HG02798 (cell line): Measurements from ENCODE around the gene TACC2.
"Not testable (repeated sequence)": the region's sequence is repeated elsewhere in the genome, so short reads cannot be mapped to it uniquely, and the experiment has no call there.

Source experiments
- ATAC-seq: cut with Tn5 transposase; IDR thresholded peaks from one replicate; pipeline ENCODE4 v1.9.1; 2021; ENCODE audit warnings: mild to moderate bottlenecking; ENCODE audit not compliant: unreplicated experiment, poor library complexity

Gene TACC2, protein sequence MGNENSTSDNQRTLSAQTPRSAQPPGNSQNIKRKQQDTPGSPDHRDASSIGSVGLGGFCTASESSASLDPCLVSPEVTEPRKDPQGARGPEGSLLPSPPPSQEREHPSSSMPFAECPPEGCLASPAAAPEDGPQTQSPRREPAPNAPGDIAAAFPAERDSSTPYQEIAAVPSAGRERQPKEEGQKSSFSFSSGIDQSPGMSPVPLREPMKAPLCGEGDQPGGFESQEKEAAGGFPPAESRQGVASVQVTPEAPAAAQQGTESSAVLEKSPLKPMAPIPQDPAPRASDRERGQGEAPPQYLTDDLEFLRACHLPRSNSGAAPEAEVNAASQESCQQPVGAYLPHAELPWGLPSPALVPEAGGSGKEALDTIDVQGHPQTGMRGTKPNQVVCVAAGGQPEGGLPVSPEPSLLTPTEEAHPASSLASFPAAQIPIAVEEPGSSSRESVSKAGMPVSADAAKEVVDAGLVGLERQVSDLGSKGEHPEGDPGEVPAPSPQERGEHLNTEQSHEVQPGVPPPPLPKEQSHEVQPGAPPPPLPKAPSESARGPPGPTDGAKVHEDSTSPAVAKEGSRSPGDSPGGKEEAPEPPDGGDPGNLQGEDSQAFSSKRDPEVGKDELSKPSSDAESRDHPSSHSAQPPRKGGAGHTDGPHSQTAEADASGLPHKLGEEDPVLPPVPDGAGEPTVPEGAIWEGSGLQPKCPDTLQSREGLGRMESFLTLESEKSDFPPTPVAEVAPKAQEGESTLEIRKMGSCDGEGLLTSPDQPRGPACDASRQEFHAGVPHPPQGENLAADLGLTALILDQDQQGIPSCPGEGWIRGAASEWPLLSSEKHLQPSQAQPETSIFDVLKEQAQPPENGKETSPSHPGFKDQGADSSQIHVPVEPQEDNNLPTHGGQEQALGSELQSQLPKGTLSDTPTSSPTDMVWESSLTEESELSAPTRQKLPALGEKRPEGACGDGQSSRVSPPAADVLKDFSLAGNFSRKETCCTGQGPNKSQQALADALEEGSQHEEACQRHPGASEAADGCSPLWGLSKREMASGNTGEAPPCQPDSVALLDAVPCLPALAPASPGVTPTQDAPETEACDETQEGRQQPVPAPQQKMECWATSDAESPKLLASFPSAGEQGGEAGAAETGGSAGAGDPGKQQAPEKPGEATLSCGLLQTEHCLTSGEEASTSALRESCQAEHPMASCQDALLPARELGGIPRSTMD (N-terminal part only)

DNA sequence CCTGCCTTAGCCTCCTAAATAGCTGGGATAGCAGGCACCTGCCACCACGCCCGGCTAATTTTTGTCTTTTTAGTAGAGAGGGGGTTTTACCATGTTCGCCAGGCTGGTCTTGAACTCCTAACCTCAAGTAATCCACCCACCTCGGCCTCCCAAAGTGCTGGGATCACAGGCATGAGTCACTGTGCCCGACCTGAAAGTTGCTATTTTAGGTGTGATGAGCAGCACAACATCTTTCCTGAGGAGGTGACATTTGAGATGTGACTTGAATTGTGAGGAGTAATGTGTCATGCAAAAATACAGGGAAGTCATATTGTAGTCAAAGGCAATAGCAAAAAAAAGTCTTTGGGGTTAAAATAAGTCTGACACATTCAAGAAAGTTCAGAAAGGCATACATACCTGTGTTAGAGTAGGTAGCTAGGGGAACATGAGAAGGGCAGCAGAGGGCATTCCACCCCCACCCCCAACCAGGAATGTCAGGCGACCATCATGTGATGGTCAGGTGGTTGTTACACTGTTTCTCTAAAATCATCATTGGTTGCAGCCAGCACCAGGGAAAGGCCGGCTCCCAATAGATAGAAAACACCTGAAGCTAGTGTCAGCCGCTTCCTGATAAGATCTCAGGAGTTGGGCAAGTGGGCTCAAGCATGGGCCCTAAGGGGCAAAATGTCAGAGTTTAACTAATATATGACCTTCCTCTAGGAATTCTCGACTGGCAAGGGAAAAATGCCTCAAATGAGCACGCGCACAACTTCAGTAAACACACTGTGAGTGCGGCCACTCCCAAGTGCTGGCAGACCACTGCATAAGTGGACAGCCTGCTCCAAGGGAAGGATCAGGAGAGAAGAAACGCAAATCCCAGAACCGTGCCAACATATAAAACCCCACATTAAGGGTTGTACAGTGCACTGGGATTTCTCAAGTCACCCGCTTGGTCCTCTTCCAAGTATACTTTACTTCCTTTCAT is at the start of gene TACC2:
Gene TACC2, plus strand, starts transcription at position 803 of the 964 bp plus-strand sequence. CDS start 32,819 bp downstream, outside the sequence.
- ATAC-seq, result no peak

DNA sequence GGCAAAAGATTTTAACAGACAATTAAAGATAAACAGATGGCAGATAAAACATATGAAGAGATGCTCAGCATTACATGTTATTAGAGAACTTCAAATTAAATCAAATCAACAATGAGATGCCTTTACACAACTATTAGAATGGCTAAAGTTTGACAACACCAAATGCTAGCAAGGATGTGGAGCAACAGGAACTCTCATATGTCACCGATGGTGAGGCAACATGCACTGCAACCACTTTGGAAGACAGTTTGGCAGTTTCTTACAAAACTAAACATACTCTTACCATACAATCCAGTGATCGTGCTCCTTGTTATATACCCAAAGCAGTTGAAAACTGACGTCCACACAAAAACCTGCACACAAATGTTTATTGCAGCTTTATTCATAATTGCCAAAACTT is 47.4 kb upstream of the TACC2 start:
- ATAC-seq, result no peak

DNA sequence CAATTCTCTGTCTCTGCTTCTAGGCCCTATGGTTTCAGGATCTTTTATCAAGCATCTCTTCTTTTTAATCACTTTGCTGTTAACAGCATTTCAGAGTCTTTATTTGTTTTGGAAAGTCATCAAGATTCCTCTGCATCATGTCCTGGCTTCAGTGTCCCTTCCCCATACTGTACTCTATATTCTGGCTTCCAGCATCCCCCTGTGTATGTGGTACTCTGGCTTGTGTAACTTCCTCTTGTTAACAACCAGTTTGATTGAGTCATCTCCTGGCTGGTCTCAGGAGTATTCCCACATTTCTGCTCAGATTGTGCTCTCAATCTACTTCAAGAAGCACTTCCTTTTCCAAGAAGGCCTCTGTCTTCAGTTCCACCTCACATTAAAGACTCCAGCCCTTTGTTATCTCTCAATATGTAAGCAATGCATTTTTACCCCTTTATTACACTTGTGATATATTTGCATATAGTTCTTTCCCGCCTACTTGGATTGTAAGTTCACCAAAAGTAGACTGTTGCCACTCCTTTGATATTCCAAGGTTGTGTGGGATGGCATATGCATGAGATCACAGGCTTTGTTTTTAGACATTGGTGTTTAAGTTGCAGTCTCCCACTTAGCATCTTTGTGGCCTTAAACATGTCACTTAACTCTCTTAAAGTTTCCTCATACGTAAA is 46.1 kb upstream of the TACC2 start:
- ATAC-seq, result no peak

DNA sequence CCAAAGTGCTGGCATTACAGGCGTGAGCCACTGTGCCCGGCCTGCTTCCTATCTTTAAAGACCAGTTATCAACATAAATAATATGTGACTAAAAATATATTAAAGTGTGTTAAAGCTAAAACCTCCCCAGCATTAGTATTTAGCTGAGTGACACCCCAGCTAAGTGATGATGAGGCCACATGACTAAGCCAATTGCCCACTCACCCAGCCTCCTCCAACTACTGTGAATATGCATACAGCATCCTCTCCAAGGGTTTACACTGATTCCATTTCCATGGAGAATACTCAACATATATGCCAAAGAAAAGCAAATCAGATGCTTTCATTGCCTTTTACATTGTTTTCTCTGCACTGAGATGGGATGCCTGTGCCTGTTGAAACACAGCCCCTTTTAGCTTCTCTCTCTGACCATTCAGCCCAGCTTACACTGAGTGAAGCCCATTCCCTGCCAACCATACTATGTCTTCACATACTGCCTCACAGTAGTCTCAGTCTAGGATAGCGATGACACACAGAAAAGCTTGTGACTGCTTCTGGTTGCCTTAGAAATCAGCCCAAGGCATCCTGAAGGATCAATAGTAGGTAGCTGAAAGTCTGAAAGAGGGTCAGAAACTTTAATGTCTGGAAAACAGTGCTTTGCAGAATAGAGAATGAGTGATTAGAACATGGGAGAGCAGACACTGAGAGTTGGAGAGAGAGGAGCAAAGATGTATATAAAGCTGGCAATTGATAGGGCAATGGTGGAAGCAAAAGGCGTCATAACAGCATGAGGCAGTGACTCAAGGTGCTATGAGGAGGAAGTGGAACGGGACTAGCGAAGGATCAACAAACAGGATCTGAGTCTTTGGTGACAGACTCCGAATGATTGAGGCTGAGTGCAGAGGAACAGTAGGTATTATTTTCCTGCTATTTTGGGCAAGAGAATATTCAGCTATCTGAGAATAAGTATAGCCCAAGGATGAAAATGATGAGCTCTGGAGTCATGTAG is 41.3 kb upstream of the TACC2 start:
- ATAC-seq, result no peak

DNA sequence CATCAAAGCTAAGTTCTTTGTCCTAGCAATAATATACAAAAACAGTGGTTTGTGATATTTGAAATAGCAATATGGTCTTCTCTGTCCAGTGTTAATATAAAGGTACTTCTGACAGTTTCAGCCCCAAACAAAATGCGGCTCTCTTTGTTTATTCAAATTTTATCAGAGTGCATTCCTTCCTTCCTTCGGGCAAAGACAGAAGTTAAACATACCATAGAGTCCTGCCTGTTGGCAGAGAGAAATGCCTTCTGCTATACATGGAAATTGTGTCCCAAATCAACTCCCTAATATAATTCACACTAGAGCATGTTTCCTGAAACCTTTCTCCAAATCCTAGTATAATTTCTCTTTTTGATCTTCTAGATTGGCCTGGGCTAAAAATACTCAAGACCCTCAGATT is 39.9 kb upstream of the TACC2 start:
- ATAC-seq, result no peak

DNA sequence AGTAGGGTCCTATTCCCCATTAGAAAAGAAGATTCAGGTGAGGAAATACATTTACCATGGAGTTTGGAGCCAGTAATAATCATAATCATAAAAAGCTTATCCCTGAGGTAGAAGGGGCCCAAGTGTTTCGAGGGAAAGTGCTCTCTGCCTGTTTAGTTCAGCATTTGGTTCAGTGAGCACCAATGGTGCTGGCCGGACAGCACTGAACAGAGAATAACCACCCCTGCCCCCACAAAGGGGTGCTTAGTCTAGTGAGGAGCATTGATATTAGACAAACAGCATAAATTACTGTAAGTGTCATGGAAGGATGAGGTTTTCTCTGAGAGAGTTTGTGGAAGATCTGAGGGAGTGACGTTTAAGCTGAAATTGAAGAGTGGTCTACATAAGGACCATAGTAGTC is 39.5 kb upstream of the TACC2 start:
- no peak for ATAC-seq

DNA sequence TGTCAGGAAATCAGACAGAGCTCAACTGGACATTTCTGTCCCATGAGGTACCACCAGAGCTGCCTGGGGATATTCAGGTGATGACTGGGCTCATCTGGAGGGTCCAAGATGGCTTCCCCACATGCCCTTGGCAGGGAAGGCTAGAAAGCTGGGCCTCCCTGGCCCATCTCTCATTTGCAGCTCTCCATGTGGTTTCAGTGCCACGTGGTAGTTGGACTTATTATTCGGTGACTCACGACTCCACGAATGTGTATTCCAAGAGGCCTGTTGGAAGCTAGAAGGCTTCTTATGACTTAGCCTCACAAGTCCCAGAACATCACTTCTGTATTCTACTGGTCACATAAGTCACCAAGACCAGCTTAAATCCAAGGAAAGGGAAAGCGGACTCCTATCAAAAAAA is 36.7 kb upstream of the TACC2 start:
- ATAC-seq, result no peak

DNA sequence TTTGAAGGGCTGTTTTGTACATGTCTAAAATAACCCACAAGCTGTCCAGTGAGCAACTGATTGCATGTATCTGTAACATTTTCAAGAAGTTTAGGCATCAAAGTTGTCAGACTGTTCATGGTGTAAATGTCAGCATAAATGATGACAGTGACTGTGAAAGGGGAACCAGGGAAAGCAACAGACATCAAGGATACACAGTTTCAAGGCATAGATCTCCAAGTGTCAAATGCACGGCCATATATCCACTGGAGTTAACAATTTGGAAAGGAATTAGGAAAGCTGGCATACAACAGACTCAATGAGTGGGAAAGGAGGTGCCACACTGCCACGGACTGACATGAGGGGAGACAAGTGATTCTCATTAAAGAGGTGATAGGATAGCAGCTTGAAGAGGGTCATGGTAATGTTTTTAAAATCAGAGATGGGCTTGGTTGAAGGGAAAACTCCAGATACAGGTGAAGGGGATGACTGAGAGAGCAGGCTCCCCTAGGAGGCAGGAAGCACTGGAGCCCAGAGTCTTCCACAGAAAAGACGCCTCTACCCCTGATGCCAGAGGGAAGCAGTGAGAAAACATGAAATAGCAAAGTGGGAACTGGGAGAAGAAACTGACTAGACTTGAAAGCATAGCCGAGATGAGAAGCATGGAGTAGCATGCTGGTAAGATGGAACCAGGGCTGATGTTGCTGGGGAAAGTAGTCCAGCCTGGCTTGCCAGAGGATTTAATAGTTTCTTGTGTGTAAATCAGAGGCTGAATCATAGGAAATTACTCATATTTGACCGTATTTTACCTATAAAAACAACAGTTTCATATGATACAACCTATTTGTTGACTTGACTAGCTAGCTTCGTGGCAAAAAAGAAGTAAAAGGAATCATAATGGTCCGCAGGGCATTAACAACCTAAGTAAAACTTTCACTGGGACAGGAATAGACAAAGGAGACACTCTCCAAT is 32.6 kb upstream of the TACC2 start:
- ATAC-seq, result no peak

DNA sequence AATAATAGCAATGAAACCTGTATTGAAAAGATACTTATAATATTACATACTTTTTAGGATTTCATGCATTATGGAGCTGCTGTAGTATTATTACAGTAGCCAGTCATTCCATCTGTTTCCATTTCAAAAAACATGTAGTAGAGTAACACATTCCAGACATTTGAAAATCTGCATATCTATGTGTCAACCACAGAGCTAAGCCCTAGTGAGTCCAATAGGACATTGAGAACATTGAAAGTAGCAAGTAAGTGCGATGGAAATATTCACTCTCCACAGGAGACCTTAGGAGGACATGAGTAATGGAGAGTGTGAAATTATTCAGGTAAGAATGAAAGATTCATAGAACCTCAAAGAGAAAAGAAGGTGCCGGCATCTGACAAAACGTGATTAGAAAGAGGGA is 29.3 kb upstream of the TACC2 start:
- ATAC-seq, result no peak

DNA sequence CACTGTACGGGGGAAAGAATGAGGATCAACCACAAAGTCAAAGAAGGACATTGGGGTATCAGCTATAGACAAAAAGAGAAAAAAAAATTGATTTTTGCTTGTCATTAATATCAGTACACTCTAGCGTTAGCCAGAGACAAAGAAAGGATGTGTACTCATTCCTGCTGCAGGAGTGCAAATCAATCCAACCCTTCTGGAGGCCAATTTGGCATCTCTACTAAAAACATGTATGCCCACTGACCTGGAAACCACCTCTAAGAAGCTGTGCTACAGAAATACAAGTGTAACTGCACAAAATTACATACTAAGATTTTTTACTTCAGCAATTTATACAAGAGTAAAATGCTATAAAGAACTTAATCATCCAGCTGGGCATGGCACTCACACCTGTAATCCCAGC is 27.5 kb upstream of the TACC2 start:
- ATAC-seq, result no peak

DNA sequence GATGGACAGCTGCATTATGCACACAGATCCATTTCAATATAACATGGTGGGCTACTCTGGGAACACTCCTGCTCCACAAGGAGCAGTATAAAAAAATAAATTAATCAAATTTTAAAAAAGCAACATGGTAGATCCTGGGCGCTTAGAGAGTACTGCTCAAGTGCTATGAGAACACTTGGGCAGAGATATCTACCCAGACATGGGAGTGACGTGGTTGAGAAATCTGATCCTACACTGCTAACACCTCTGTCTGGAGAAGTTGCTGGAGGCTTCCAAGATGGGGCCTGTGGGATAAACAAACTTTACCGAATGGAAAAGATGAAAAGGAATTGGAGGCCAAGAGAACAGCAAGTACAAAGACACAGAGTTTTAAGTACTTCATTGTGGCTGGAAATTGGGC is 23.0 kb upstream of the TACC2 start:
- ATAC-seq, result no peak

DNA sequence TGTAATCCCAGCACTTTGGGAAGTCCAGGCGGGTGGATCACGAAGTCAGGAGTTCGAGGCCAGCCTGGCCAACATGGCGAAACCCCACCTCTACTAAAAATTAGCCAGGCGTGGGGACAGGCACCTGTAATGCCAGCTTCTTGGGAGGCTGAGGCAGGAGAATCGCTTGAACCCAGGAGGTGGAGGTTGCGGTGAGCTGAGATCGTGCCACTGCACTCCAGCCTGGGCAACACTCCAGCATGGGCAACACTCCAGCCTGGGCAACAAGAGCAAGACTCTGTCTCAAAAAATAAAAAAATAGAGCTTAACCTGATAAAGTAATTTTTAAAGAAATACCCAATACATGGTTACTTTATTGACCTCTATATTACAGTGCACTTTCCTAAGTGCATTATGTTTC is 19.9 kb upstream of the TACC2 start:
- ATAC-seq, result not testable (repeated sequence)

DNA sequence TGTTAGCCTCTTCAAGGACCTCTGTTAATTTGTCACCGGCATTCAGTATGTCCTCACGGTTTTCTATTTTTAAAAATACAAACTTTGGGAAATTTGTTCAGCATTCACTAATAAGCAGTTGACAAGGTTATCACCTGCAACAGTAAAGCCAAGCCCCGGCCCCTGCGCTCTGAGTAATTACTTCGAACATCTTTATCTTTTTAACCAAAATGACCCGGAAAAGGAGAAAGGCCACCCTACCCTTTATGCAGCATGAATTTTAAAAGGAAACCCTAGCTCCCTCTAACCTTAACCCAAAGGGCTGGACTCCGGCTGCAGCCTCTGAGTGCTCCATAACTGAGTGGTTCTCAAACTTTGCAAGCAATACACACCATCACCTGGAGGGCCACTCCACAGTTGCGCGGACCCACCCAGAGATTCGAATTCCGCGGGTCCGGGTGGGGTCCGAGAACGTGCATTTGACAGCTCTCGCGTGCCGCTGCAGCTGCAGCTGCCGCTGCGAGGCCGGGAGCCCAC is 14.9 kb upstream of the TACC2 start:
- ATAC-seq, result no peak

DNA sequence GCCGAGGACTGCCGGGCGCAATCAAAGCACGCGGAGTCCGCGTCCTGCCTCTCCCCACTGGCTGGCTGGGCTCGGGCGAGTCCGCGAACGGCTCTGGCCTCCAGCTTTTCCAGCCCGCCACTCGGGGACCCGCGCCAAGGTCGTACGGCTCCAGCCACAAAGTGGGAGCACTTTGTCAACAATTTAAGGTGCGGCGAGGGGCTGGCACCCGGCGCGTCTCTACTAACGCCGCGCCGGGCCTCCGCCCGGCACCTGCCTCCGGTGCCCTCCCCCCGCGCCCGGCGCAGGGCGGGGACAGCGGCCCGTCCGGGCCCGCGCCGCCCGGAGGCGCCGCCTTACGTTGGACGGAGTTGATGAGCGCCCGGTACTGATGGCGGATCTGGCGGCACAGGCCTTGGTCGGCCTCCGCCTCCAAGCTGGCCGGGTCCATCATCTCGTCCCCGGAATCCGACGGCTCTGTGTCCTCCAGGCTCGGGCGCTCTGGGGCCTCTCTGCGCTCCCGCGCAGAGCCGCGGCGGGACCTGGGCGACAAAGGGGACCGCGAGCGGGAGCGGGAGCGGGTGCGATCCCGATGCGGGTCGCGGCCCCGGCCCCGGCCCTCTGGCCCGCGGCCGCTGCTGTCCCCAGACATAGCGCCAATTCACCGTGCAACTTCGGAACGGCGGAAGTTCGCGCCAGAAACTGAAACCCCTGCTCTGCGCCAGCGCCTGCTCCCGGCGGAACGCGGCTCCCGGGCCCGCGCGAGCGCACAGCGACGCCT is 14.2 kb upstream of the TACC2 start, which contains the start of gene NSMCE4A:
Gene NSMCE4A, minus strand, starts transcription at position 683 of the 760 bp plus-strand sequence. Its CDS starts 52 bp downstream, at position 631.
- peak; percentile 87 for ATAC-seq

DNA sequence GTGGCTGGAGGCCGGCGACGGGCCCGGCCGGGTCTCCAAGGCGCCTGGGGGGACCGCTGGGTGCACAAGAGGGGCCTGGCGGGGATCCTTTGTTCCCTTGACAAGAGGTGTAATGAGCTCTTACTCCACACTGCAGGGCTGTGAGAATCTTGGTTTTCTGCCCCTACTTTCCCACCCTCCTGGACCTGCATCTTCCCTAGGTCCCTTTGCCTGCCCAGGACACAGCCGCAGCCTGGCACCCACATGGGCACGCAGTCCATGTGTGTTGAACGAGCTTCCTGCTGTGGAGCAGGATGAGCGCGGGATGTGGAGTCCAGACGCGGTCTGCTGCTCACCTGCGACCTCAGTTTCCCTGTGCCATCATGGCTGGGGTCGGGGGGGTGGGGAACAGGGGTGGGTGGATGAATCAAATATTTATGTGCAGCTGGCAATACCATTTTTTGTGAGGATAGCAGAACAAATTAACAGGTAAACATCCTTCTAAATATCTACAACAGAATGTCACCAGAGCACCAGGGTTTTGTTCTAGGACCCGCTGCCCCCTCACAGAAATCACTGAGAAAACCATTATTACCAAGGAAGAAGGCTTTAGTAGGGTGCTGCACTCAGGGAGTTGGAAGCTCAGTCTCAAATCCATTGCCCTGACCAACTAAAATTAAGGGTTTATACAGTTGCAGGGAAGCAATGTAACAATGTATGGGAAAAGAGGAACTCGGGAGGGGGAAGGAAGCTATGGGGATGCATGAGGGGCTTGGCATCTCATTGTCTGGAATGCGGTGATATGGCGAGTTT is 13.5 kb upstream of the TACC2 start:
- ATAC-seq, result no peak
